SH-SY5Y (cell line): ENCODE data around the gene SAG.

ENCODE experiments used
- GATA2 ChIP-seq: IDR thresholded peaks from 2 replicates; pipeline ENCODE4 v1.6.1; 2011; ENCODE audit warnings: mild to moderate bottlenecking, low read depth, low read length
- GATA3 ChIP-seq: IDR thresholded peaks from 2 replicates; pipeline ENCODE4 v1.6.1; 2011; ENCODE audit warnings: low read depth, mild to moderate bottlenecking, low read length, moderate library complexity

- TF ChIP-seq GATA2 (no peak), GATA3 (no peak)
These were observed 65.2 kb downstream of the SAG start for GRCh38 chr2:233372855-233373254.
